OCI-LY1 (cell line): ENCODE data around the gene CBLL1.

Source experiments
- H2AFZ ChIP-seq: fragments of 200-600 bp; sonication (generic), shearing (Covaris generic); 2 replicates; pipeline ENCODE4 v1.6.0; 2014; ENCODE audit warnings: antibody characterized with exemption, mild to moderate bottlenecking, low read length
- H3F3A ChIP-seq: fragments of 200-600 bp; sonication (generic), shearing (Covaris generic); 2 replicates; pipeline ENCODE4 v1.6.0; 2014; ENCODE audit warnings: mild to moderate bottlenecking, antibody characterized with exemption, low read length, moderate library complexity; ENCODE audit not compliant: insufficient read depth
- H3K27ac ChIP-seq: fragments of 200-600 bp; sonication (generic); 2 replicates; pipeline ENCODE4 v1.5.1; 2014; ENCODE audit warnings: low read length, mixed run types, mild to moderate bottlenecking, low read depth; ENCODE audit not compliant: poor library complexity, severe bottlenecking
- H3K27me3 ChIP-seq: fragments of 200-600 bp; sonication (generic); 2 replicates; pipeline ENCODE4 v1.6.0; 2014; ENCODE audit warnings: antibody characterized with exemption, mild to moderate bottlenecking, low read length, moderate library complexity; ENCODE audit not compliant: insufficient read depth
- H3K36me3 ChIP-seq: fragments of 200-600 bp; sonication (generic); 2 replicates; pipeline ENCODE4 v1.6.1; 2014; ENCODE audit warnings: mild to moderate bottlenecking, antibody characterized with exemption, low read length, moderate library complexity, mixed read lengths; ENCODE audit not compliant: insufficient read depth
- H3K4me1 ChIP-seq: fragments of 200-600 bp; sonication (generic); 2 replicates; pipeline ENCODE4 v1.5.1; 2014; ENCODE audit warnings: mild to moderate bottlenecking, low read length, moderate library complexity; ENCODE audit not compliant: insufficient read depth, severe bottlenecking
- H3K4me2 ChIP-seq: fragments of 200-600 bp; sonication (generic), shearing (Covaris generic); 2 replicates; pipeline ENCODE4 v1.6.1; 2014; ENCODE audit warnings: low read length
- H3K4me3 ChIP-seq: fragments of 200-600 bp; sonication (generic); 2 replicates; pipeline ENCODE4 v1.5.1; 2014; ENCODE audit warnings: low read length, low read depth, mild to moderate bottlenecking, mixed read lengths; ENCODE audit not compliant: poor library complexity, severe bottlenecking
- H3K79me2 ChIP-seq: fragments of 200-600 bp; shearing (Covaris generic); 2 replicates; pipeline ENCODE4 v1.6.1; 2016; ENCODE audit warnings: mixed run types, low read length, mixed read lengths; ENCODE audit not compliant: insufficient read depth
- H3K9ac ChIP-seq: fragments of 200-600 bp; sonication (generic), shearing (Covaris generic); 2 replicates; pipeline ENCODE4 v1.6.1; 2014; ENCODE audit warnings: mild to moderate bottlenecking, low read length, mixed read lengths
- H3K9me2 ChIP-seq: fragments of 200-600 bp; sonication (generic), shearing (Covaris generic); 2 replicates; pipeline ENCODE4 v1.6.1; 2014; ENCODE audit warnings: low read depth, mild to moderate bottlenecking, low read length, mixed read lengths
- H3K9me3 ChIP-seq: fragments of 200-600 bp; shearing (Covaris generic); 2 replicates; pipeline ENCODE4 v1.6.1; 2014; ENCODE audit warnings: low read length, mixed read lengths
- H4K20me1 ChIP-seq: fragments of 200-600 bp; sonication (generic), shearing (Covaris generic); 2 replicates; pipeline ENCODE4 v1.6.0; 2016; ENCODE audit warnings: mild to moderate bottlenecking, low read length; ENCODE audit not compliant: insufficient read depth
- CTCF ChIP-seq: fragments of 200-600 bp; sonication (generic), shearing (Covaris generic); IDR thresholded peaks from 2 replicates; pipeline ENCODE4 v1.5.1; 2017; ENCODE audit warnings: mild to moderate bottlenecking, antibody characterized with exemption, low read length, moderate library complexity, mixed read lengths
- EZH2 ChIP-seq: fragments of 200-600 bp; sonication (generic), shearing (Covaris generic); IDR thresholded peaks from 2 replicates; pipeline ENCODE4 v1.8.0; 2017; ENCODE audit warnings: borderline replicate concordance, mixed run types, mild to moderate bottlenecking, antibody characterized with exemption, low read length, moderate library complexity, mixed read lengths

The CBLL1 gene

DNA sequence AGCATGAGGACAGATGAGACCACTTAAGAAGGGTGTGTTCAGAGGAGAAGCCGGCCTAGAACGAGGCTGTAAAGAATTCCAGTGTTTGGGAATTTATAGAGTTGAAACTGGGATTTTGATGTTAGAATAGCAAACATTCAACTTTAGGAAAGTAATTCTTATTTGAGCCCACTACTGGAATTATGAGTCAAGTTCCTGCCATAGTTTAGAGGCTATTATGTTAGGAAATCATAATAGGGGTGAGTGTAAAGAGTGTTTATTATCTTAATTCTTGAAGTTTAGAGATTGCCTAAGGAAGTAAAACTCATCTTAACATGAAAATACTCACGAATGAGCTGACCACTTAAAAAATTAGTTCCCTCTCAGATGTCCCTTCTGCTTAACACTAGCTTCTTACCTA is 2.1 kb downstream of the CBLL1 start:
- Histone ChIP-seq H3F3A (no peaks in the 10 kb centered on the region), H3K4me3 (peak overlapping the region; percentile 79), H3K27me3 (no peaks in the 10 kb centered on the region), H3K27ac (no peak overlapping the region), H3K9me2 (no peaks in the 10 kb centered on the region), H3K9me3 (no peaks in the 10 kb centered on the region), H3K4me1 (peaks cover 42% of the 10 kb centered on the region), H3K79me2 (peaks cover 64% of the 10 kb centered on the region), H4K20me1 (no peaks in the 10 kb centered on the region), H2AFZ (no peak overlapping the region), H3K36me3 (peaks cover 36% of the 10 kb centered on the region), H3K4me2 (peak overlapping the region; percentile 76), H3K9ac (peak overlapping the region; percentile 70; the same call in 1 of the 2 replicates)
- TF ChIP-seq CTCF (no peak), EZH2 (no peak)

DNA sequence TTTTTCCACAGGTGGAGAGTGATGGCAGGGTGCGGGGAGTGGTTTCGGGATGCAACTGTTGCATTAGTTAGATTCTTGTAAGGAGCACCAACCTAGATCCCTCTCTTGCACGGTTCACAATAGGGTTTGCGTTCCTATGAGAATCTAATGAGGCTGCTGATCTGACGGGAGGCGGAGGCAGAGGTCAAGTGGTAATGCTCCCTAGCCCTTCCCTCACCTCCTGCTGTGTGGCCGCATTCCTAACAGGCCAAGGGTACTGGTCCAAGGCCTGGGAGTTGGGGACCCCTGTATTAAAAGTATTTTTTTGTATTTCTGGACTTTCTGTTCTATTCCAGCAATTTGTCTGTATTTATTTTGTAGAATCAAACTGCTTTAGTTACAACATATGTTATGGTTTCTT is 7.2 kb downstream of the CBLL1 start:
- H3K36me3 ChIP-seq: peaks cover 83% of the 10 kb centered on the region
- TF ChIP-seq EZH2: no peak
- no peak for TF ChIP-seq CTCF
- no peaks in the 10 kb centered on the region for H4K20me1 ChIP-seq

GRCh38 chr7:107754642-107755041 is 10.7 kb downstream of the CBLL1 start:
- Histone ChIP-seq H3K27ac (no peak overlapping the region), H3K4me3 (no peak overlapping the region), H3K9me3 (no peaks in the 10 kb centered on the region), H3K79me2 (0 out of 2 replicates have a peak, but pooled peaks cover 9% of the 10 kb centered on the region), H3K36me3 (peaks cover 94% of the 10 kb centered on the region), H3K4me2 (no peak overlapping the region), H3K27me3 (no peaks in the 10 kb centered on the region), H3K9ac (no peak overlapping the region), H3F3A (no peaks in the 10 kb centered on the region), H4K20me1 (no peaks in the 10 kb centered on the region), H3K9me2 (no peaks in the 10 kb centered on the region), H2AFZ (no peak overlapping the region), H3K4me1 (no peaks in the 10 kb centered on the region)
- no peak for TF ChIP-seq CTCF
- no peak for TF ChIP-seq EZH2

More for the DNA sequence above, 7.2 kb downstream of the CBLL1 start:
- Histone ChIP-seq H3K4me3 (no peak overlapping the region), H3F3A (no peaks in the 10 kb centered on the region), H3K9me3 (no peaks in the 10 kb centered on the region), H3K79me2 (peaks cover 44% of the 10 kb centered on the region), H3K4me1 (peaks cover 16% of the 10 kb centered on the region), H2AFZ (no peak overlapping the region), H3K4me2 (no peak overlapping the region), H3K27me3 (no peaks in the 10 kb centered on the region), H3K27ac (no peak overlapping the region), H3K9me2 (no peaks in the 10 kb centered on the region), H3K9ac (no peak overlapping the region)
